GM12891 (cell line): ENCODE measurements around the gene CYLC2. TPM values are rescaled to one million over a fixed set of nuclear protein-coding genes. Genes with fewer than 3 reads are reported as not detected.

Source experiments
- DNase-seq: peaks from one replicate; pipeline ENCODE4 v3.0.0; 2011; ENCODE audit warnings: low spot score; ENCODE audit not compliant: insufficient read length
- FAIRE-seq: peaks from 2 replicates; lab custom pipeline; 2011; peaks lifted over from hg19 to GRCh38; lab: Jason Lieb, UNC
- PAX5 ChIP-seq: IDR thresholded peaks from 2 replicates; pipeline ENCODE4 v1.6.1; 2011; ENCODE audit warnings: low read length, moderate library complexity, mild to moderate bottlenecking; ENCODE audit not compliant: insufficient read depth, severe bottlenecking
- POLR2A ChIP-seq: IDR thresholded peaks from 2 replicates; pipeline ENCODE4 v1.6.1; 2011; ENCODE audit warnings: low read depth, low read length, control low read depth
- POLR2AphosphoS5 ChIP-seq: IDR thresholded peaks from 2 replicates; pipeline ENCODE4 v1.6.1; 2011; ENCODE audit warnings: low read depth, low read length, control low read depth
- POU2F2 ChIP-seq: IDR thresholded peaks from 2 replicates; pipeline ENCODE4 v1.6.1; 2011; ENCODE audit warnings: low read depth, mild to moderate bottlenecking, control low read depth, low read length, moderate library complexity
- SPI1 ChIP-seq: IDR thresholded peaks from 2 replicates; pipeline ENCODE4 v1.6.1; 2011; ENCODE audit warnings: low read depth, low read length, control low read depth
- TAF1 ChIP-seq: IDR thresholded peaks from 2 replicates; pipeline ENCODE4 v1.6.1; 2011; ENCODE audit warnings: low read depth, low read length, control low read depth
- polyA plus RNA-seq: library from polyadenylated mRNA; unstranded; fragments of >200 nt; gene quantifications from one replicate; pipeline ENCODE4 v1.2.1, GENCODE V29; 2012; ENCODE audit warnings: low read depth, missing spikeins, inconsistent platforms; ENCODE audit not compliant: missing spikeins

The CYLC2 gene
- polyA plus RNA-seq: not detected

- no peak for DNase-seq
- no peak for FAIRE-seq
- TF ChIP-seq TAF1: no peak
- no peak for TF ChIP-seq POU2F2
- TF ChIP-seq POLR2AphosphoS5: no peak
- no peak for TF ChIP-seq POLR2A
- TF ChIP-seq SPI1: no peak
- TF ChIP-seq PAX5: no peak
Observed at GRCh38 chr9:102995033-102995432, at the start of gene CYLC2. Gene CYLC2, plus strand, starts transcription at chr9:102995333. Its CDS starts 48 bp downstream, at chr9:102995381.

- no peak for TF ChIP-seq PAX5
- no peak for TF ChIP-seq SPI1
- TF ChIP-seq POLR2AphosphoS5: no peak
- no peak for TF ChIP-seq POU2F2
- no peak for TF ChIP-seq TAF1
- TF ChIP-seq POLR2A: no peak
- no peak for FAIRE-seq
- no peak for DNase-seq
Observed at GRCh38 chr9:102950346-102950745, 44.8 kb upstream of the CYLC2 start.

GRCh38 chr9:102966999-102967398 lies 28.1 kb upstream of the CYLC2 start:
- no peak for DNase-seq
- no peak for FAIRE-seq
- TF ChIP-seq PAX5 (no peak), SPI1 (no peak), POLR2A (no peak), POLR2AphosphoS5 (no peak), TAF1 (no peak), POU2F2 (no peak)

- DNase-seq (no peak), FAIRE-seq (no peak)
- TF ChIP-seq SPI1 (no peak), TAF1 (no peak), POU2F2 (no peak), POLR2A (no peak), POLR2AphosphoS5 (no peak), PAX5 (no peak)
Observed at GRCh38 chr9:102967979-102968378, 27.2 kb upstream of the CYLC2 start.

GRCh38 chr9:102972780-102973179 lies 22.4 kb upstream of the CYLC2 start:
- DNase-seq (no peak), FAIRE-seq (no peak)
- TF ChIP-seq SPI1: no peak
- TF ChIP-seq POLR2AphosphoS5: no peak
- no peak for TF ChIP-seq TAF1
- TF ChIP-seq PAX5: no peak
- no peak for TF ChIP-seq POU2F2

DNA sequence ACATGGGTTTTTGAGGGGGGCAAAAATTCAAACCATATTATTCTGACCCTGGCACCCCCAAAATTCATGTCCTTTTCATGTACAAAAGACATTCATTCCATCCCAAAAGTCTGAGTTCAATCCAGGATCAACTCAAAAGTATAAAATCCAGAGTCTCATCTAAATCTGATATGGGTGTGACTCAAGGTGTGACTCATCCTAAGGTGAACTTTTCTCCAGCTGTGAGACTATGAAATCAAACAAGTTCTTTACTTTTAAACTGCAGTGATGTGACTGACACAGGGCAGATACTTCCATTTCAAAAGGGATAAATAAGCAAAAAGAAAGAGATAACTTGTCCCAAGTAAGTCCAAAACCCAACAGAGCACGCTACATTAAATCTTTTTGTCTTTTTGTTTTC lies 20.6 kb upstream of the CYLC2 start:
- no peak for TF ChIP-seq POLR2AphosphoS5
- no peak for TF ChIP-seq POU2F2
- TF ChIP-seq TAF1: no peak
- TF ChIP-seq PAX5: no peak
- TF ChIP-seq POLR2A: no peak
- TF ChIP-seq SPI1: no peak
- no peak for FAIRE-seq

DNA sequence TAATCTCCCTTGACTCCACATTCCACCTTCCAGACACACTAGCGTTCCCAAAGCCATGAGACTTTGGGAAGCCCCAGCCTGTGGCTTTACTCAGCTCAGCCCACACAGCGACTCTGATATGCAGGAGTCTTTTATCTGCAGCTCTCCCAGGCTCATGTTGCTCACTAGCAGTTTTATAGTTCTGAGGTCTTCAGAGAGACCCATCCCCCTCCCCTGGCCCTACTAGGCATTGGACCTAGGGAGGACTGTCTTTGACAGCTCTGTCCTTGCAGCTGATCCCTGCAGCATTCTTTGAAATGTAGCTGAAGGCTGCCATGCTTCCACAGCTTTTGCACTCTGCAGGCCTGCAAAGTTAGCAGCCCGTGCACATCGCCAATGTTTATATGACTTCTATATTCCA lies 19.9 kb upstream of the CYLC2 start:
- TF ChIP-seq TAF1: no peak
- no peak for TF ChIP-seq POU2F2
- TF ChIP-seq SPI1: no peak
- no peak for TF ChIP-seq PAX5
- no peak for TF ChIP-seq POLR2AphosphoS5
- TF ChIP-seq POLR2A: no peak
- FAIRE-seq: no peak
- DNase-seq: no peak

More for the DNA sequence above, 20.6 kb upstream of the CYLC2 start:
- DNase-seq: no peak

DNA sequence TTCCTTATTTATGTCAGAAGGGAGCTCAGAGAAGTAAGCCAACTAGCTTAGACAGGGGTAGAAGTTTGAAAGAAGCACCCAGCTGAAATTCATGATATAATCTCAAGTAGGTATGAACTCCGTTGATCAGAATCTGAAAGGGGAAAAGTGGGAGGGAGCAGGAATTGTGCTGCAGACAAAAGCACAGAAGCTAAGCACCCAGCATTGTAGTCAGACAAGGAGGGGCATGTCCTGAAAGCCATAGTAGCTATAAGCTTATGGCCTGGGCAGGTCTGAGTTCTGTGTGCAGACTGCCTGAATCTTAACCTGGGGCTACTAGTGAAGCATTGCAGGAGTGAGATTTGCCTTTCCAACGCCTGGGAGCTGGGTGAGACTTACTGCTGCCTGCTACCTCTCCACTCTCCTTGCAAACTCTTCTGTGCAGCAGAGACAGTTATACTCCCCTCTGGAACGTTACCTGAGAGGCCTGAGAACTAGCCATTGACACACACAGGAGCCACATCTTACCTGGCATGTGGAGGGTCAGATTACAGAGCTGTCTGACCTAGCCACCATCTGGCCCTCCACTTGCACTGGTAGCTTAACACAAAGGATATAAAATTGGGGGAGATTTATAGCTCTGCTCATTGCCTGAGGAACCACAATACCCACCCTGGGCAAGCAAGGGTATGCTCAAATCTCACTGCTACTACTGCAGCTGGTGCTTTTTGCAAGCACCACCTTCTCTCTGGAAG lies 9.8 kb upstream of the CYLC2 start:
- FAIRE-seq (no peak), DNase-seq (no peak)
- no peak for TF ChIP-seq POLR2A
- no peak for TF ChIP-seq TAF1
- TF ChIP-seq PAX5: no peak

- DNase-seq (no peak), FAIRE-seq (no peak)
- TF ChIP-seq POU2F2: no peak
- TF ChIP-seq SPI1: no peak
- TF ChIP-seq PAX5: no peak
- TF ChIP-seq POLR2AphosphoS5: no peak
- no peak for TF ChIP-seq TAF1
- TF ChIP-seq POLR2A: no peak
Observed at GRCh38 chr9:102986425-102986824, 8.7 kb upstream of the CYLC2 start.

- TF ChIP-seq TAF1: no peak
- TF ChIP-seq POLR2A: no peak
- no peak for TF ChIP-seq POLR2AphosphoS5
- no peak for TF ChIP-seq PAX5
- TF ChIP-seq POU2F2: no peak
- TF ChIP-seq SPI1: no peak
- no peak for FAIRE-seq
Observed at GRCh38 chr9:103003689-103004088, 8.6 kb downstream of the CYLC2 start.

More at GRCh38 chr9:103003689-103004088, 8.6 kb downstream of the CYLC2 start:
- no peak for DNase-seq
